GM10847 (cell line): ENCODE measurements around the gene CHRNG.

ENCODE experiments used
- POLR2A ChIP-seq: IDR thresholded peaks from 2 replicates; pipeline ENCODE4 v1.6.1; 2011; ENCODE audit not compliant: insufficient read length; ENCODE audit errors: extremely low read depth

CHRNG gene

DNA sequence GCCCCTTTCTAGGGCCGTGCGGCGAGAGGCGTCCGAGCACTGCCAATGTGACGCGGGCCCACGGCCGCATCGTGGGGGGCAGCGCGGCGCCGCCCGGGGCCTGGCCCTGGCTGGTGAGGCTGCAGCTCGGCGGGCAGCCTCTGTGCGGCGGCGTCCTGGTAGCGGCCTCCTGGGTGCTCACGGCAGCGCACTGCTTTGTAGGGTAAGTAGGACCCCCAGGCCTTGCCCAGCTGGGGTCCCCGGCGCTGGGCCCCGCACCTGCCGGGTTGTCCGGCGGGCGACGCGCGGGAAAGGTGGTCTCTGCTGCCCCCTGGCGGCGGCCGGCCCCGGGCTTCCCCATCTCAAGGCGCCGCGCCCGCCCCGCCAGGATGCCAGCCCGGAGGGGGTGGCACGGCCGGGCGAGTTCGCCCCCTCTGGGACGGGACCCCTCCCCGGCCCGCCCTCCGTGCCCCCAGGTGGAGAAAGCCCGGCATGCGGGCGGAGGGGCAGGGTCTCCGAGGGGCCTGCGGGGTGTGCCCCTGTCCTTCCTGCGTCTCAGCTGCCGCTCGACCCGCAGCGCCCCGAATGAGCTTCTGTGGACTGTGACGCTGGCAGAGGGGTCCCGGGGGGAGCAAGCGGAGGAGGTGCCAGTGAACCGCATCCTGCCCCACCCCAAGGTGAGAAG is 17.4 kb upstream of the CHRNG start:
- no peak for TF ChIP-seq POLR2A

DNA sequence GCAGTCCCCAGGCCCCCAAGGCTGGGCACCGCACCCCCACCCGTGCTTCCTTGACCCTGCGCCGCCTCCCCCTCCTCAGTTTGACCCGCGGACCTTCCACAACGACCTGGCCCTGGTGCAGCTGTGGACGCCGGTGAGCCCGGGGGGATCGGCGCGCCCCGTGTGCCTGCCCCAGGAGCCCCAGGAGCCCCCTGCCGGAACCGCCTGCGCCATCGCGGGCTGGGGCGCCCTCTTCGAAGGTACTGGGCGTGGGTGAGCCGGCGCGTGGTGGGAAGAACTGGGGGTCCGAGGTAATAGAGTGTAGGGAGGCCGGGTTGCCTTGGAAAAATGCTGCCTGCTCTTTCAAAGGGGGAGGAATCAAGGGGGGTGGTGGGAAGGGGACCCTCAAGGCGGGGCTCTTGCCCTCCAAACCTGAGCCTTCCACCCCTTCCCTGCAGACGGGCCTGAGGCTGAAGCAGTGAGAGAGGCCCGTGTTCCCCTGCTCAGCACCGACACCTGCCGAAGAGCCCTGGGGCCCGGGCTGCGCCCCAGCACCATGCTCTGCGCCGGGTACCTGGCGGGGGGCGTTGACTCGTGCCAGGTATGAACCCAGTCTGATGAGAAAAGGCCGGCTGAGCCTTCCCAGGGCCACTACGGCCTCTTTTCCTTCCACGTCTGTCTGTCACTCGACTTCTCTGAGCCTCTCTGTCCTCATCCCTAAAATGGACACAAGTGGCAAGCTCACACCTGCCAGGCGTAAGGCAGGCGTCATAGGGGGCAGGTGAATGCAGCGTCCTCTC is 16.7 kb upstream of the CHRNG start:
- no peak for TF ChIP-seq POLR2A

DNA sequence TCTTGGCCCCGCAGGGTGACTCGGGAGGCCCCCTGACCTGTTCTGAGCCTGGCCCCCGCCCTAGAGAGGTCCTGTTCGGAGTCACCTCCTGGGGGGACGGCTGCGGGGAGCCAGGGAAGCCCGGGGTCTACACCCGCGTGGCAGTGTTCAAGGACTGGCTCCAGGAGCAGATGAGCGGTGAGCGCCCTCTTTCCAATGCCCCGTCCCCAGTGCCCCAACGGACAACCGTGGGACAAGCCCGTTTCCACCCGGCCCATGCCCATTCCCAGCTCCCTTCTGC is 16.1 kb upstream of the CHRNG start:
- TF ChIP-seq POLR2A: no peak

DNA sequence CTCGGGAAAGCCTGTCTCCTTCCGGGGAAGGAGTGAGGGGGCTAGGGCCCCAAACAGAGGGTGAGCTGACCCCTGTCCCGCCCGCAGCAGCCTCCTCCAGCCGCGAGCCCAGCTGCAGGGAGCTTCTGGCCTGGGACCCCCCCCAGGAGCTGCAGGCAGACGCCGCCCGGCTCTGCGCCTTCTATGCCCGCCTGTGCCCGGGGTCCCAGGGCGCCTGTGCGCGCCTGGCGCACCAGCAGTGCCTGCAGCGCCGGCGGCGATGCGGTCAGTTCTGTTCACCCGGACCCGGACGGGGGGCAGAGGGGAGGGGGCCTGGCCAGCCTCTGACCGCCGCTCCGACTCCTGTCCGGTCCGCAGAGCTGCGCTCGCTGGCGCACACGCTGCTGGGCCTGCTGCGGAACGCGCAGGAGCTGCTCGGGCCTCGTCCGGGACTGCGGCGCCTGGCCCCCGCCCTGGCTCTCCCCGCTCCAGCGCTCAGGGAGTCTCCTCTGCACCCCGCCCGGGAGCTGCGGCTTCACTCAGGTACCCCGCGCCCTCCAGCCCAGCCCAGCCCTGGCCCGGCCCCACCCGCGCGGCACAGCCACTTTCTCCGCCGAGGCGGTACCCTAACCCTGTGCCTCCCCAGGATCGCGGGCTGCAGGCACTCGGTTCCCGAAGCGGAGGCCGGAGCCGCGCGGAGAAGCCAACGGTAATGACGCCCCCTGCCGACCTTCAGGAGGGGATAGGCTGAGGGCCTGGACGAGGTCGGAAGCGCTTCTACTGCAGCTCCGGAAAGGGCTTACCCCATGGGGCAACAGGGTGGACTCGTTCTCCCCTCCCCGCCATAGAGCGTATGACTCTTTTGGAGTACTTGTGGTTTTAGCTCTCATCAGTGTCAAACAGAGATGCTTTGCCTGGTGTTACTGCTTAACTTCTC is 15.6 kb upstream of the CHRNG start:
- no peak for TF ChIP-seq POLR2A

DNA sequence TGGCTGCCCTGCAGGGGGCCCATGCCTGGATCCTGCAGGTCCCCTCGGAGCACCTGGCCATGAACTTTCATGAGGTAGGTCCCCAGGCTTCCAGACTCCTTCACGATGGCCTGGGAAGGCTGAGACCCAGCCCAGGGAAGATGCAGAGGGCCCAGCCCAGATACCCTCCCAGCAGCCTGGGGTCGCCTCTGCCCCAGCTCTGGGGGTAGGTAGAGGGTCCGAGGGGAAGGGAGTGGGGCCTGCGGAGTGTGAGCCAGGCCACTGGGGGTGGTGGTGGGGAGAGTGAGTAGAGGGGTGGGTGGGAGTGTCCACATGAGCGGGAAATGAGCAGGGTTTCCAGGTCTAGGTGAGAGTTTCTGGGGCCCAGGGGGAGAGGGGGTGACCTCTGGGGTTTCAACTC is 14.7 kb upstream of the CHRNG start:
- TF ChIP-seq POLR2A: no peak

DNA sequence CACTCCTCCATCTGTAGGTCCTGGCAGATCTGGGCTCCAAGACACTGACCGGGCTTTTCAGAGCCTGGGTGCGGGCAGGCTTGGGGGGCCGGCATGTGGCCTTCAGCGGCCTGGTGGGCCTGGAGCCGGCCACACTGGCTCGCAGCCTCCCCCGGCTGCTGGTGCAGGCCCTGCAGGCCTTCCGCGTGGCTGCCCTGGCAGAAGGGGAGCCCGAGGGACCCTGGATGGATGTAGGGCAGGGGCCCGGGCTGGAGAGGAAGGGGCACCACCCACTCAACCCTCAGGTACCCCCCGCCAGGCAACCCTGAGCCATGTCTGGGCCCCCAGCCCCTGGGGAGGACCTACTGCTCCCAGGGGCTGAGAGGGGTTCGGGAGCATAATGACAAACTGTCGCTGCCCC is 14.3 kb upstream of the CHRNG start:
- no peak for TF ChIP-seq POLR2A

DNA sequence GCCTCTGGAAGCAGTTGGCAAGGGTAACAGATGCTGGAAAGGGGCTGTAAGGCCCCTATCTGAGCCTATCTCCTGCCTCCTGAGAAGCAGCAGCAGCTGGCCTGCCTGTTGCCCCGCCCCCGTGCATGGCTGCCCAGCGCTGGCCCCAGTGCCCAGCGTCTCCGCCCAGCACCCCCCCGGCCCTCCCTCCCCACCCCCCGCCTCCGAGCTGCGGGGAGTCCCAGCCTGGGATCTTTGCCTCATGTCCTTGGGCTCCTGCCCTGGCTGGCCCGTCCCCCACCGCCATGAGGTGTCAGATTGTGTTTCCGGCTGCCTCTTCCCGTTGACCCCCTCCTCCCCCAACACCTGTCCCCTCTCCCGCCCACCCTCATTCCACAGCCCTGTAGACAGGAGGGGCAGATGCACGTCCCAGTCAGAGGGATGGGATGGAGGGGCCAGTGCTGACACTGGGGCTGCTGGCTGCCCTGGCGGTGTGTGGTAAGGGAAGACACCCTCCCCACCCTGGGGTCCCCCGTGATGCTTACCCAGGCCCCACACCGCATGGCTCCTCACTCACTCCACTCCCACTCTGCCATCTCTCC is 13.6 kb upstream of the CHRNG start, which contains the start of gene CHRND:
Gene CHRND, plus strand, starts transcription at position 370 of the 581 bp plus-strand sequence. Its CDS starts 56 bp downstream, at position 426.
- TF ChIP-seq POLR2A: no peak

DNA sequence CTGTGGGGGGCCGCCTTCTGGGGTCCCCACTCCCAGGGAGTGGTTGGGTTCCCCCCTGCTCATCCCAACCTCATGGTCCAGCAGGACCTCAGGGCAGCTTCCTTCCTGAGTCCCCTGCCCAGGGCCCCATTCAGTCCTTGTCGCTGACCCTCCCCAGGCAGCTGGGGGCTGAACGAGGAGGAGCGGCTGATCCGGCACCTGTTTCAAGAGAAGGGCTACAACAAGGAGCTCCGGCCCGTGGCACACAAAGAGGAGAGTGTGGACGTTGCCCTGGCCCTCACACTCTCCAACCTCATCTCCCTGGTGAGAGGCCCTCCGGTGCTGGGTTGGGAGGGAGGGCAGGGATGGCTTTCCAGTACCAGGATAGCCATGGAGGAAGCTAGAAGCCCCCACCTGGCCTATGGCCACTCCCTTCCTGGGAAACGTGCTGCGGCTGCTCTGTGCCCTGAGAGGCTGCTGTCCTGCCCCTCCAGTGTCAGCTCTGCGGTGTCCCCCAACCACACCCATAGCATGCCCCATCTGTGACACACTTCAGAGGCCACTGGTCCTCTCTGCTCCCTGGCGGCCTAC is 13.0 kb upstream of the CHRNG start:
- no peak for TF ChIP-seq POLR2A

DNA sequence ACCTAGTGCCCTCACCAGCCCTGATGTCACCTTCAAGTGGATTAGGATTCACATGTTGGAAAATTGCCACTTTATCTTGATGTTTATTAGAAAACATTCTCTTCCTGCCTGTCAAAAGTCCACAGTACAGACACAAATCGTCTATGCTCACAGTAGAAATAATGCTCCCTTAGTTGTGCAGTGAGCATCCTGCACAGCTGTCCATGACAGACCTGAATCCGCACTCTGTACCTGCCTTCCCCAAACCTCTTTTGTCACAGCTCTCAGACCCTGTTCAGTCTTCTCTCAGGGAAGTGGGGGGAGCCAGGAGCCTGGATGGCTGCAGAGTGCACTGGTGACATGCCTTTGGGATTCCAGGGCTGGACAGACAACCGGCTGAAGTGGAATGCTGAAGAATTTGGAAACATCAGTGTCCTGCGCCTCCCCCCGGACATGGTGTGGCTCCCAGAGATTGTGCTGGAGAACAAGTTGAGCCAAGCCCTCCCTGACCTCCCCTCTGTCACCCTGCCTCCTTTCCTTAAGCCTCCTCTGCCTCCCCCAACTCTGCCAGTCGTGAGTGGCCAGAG is 11.5 kb upstream of the CHRNG start:
- no peak for TF ChIP-seq POLR2A

DNA sequence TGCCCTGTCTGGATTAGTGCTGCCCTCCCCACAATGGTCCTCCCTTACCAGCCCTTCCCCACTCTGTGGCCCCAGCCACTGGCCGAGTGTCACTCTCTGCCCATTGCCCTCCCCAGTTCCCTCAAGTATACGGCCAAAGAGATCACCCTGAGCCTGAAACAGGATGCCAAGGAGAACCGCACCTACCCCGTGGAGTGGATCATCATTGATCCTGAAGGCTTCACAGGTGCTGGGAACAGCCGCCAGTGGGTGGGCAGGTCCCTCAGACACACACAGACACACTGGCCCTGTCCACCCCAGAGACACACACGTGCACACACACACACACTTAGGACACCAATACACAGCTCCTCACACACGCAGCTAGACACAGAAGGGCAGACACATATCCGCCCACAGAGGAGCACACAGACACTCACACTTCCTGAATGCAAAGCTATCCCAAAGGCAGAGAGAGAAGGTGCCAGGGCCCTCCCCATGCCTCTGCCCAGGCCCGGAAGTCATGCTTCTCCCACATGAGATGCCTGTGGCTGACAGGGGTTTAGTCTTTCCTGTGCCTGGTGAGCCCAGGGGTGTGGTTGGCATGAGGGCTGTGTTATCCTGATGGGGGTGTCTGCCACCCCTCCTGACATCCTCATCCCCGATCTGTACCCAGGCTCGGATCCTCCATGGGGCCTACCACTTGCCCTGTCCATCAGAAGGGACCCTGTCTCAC is 10.6 kb upstream of the CHRNG start:
- no peak for TF ChIP-seq POLR2A

DNA sequence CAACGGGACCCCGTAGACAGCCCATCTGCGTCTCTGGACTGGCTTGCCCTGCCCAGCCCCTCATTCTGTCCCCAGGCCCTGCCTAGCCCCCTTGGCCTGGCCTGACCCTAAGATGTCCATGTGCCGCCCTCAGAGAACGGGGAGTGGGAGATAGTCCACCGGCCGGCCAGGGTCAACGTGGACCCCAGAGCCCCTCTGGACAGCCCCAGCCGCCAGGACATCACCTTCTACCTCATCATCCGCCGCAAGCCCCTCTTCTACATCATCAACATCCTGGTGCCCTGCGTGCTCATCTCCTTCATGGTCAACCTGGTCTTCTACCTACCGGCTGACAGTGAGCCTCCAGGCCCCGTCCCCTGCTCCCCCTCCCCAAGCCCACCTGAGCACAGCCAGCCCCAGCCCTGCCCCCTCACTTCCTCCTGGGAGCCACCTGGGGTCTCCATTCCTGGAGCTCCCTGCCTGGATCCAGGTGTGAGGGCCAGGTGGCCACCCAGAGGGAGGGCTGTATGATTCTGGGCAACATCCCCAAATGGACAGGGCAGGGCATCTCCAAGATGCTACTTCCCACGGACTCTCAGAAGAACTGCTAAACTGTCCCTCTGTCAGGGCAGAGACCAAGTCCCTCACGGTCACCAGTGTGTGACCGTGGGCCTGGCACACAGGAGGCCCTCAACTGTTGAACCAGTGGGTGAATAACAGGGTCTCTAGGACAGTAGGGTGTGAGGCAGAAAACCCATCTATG is 9.5 kb upstream of the CHRNG start:
- no peak for TF ChIP-seq POLR2A

DNA sequence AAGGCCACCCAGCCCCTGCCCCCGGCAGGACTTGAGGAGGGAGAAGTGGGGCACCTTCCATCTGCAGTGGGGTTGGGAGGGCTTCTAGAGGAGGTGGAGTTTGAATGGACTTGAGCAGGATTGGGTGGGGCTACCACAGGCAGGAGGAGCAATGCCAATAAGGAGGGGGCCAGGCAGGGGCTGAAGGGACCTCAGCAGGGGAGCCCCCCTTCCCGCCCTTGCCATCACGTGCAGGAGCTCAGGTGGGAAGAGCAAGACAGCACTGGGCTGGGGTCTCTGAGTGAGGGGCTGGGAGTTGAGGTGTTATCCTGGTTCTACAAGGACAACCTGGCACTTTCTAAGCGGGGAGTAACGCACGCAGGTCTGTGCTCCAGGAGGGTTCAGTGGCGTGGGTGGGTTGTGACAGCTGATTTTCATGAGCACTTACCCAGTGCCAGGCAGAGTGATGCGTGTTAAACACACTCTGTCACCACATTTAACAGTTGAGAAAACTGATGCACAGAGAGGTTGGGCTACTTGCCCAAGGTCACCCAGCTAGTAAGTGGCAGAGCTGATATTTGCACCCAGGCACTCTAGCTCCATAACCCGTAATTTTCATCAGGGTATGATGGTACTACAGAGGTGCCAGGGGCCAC is 8.7 kb upstream of the CHRNG start:
- TF ChIP-seq POLR2A: no peak

DNA sequence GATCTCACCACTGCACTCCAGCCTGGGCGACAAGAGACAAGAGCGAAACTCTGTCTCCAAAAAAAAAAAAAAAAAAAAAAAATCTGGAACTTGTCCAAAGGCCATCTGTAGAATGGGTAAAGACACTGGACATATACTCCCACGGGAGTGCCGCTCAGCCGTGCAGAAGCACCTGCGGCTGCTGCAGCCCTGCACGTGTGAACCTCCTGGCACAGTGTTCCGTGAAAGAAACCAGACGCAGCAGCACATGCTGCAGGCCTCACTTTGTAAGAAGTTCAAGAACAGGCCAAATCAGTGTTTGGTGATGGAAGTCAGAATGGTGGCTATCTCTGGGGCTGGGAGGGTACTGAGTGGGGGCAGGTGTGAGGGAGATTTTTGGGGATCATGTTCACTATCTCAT is 7.1 kb upstream of the CHRNG start:
- TF ChIP-seq POLR2A: no peak
